HTR-8/SVneo (cell line): ENCODE measurements around the gene HSBP1.

Experiments used
- DNase-seq: peaks from one replicate; pipeline ENCODE4 v3.0.0; 2011; ENCODE audit warnings: low spot score, mixed read lengths; ENCODE audit not compliant: insufficient read length
- FAIRE-seq: peaks from 2 replicates; lab custom pipeline; 2011; peaks lifted over from hg19 to GRCh38; lab: Jason Lieb, UNC

The HSBP1 gene

DNA sequence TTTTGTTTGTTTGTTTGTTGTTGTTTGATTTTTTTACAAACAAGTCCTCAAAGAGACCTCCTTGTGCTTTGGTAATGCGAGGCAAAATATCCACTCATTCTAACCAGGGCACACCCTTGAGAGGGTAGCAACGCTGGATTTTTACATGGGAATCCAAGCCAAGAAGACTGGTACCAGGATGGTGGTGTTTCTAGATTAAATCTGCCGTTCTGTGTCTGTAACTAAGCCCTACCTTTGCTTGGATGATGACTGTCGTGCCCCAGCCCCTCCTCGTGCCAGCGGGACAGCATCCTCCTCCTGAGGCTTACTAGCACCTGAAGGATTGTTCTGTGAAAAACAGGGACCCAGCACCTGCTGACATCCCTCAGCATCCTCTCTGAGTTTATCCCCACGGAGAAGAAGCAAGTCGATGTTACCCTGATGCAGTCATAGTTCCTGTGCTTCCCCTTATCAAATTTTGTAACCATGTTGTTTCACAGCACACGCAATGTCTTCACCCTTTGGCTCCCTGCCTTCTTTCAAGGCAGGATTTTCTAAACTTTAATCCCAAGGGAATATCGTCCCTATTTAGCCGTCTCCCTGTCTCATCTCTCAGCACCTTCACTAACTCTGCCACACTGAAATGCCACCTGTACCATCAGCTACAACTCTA is 5.1 kb upstream of the HSBP1 start:
- FAIRE-seq: no peak
- DNase-seq: no peak

DNA sequence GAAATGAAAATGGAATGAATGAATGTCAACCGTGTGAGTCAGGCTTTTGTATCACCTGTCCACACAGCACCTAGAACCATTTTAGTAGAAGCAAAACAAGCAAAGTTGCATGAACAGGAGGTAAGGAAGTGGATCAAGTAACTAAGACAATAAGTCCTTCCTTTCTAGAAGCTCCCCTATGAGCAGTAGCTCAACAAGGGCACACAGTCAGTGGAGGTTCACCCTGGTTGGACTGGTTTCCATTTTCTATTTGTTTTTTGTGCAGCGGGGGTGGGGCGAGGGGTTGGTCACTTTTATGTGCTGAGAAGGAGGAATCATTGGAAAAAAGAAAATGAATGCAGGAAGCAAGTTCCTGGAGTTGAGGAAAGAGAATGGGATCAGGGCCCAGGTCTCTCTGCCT is 4.0 kb upstream of the HSBP1 start:
- FAIRE-seq (no peak), DNase-seq (no peak)

DNA sequence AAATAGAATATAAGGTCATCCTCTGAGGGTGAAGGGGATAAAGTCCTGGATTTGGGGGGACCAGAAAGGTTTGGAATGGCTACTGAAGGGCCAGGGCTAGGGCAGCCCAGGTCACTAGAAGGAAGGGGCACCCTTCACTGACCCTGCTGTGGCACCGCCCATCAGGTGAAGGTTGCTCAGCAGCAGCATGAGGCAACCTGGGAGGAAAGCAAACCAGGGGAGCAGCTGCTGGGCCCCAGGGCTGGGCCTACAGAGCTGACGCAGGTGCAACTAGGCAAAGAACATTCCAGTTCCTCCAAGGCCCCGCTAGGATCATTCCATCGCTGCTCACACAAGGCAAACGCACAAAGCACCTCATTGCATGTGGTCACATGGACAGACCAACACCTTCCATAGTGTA is 3.4 kb upstream of the HSBP1 start:
- DNase-seq (no peak), FAIRE-seq (no peak)

DNA sequence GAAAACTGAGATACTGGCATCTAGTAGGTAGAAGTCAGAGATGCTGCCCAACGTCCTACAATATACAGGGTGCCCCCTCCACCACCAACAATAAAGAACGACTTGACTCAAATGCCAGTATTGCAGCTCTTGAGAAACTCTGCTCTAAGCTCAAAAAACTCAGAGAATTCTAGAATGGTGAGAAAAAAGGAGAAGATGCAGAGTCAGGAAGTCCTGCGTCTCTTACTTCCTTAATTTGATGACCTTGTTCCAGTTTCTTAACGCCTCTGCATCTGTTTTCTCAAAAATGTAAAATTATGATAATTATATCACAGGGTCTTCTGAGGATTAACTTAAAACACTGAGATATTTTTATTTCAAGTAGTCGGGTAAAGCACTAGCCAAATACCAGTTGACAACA is 1.7 kb upstream of the HSBP1 start:
- FAIRE-seq (no peak), DNase-seq (no peak)

DNA sequence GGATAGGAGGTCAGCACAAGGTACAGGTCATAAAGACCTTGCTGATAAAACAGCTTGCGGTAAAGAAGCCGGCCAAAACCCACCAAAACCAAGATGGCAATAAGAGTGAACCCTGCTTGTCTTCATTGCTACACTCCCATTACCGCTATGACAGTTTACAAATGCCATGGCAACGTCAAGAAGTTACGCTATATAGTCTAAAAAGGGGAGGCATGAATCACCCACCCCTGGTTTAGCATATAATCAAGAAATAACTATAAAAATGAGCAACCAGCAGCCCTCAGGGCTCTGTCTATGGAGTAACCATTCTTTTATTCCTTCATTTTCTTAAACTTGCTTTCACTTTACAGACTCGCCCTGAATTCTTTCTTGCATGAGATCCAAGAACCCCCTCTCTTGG is 1.0 kb upstream of the HSBP1 start:
- no peak for FAIRE-seq

DNA sequence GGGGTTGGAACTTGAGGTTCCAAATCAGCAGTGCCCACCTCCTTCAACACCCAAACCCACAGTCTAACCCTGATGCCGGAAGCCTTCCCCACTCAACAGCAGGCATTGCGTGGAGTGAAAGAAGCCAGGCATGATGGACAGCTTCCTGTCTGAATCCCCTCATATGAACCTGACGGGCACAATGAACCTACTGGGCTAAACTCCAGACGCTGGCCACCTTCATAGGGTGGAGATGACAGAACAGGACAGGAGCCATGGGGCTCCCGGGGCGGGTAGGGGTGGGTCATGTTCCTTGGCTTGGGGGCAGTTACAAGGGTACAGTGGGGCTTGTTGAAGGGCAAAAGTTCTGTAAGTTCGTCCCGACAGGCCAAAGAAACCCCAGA is 460 bp upstream of the HSBP1 start:
- no peak for DNase-seq
- no peak for FAIRE-seq

More for the DNA sequence above, 1.0 kb upstream of the HSBP1 start:
- DNase-seq: no peak

DNA sequence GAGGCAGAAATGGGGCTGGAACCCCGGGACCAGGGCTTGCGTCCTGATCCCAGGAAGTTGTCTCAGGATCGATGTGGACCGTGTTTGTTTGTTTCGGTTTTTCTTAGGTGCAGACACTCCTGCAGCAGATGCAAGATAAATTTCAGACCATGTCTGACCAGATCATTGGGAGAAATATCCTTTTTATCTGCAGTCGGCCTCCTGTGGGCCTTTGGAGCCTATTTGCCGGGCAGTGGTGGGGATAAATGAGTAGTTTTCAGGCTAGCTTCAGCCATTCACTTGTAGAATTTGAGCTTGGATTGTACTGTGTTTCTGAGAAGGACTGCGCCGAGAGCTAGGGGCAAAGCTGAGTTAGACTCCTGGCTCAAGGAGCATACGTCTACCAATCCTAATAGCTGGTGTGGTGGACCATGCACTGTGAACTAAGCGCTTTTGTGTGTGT is 816 bp downstream of the HSBP1 start:
- FAIRE-seq: no peak
- DNase-seq: no peak

DNA sequence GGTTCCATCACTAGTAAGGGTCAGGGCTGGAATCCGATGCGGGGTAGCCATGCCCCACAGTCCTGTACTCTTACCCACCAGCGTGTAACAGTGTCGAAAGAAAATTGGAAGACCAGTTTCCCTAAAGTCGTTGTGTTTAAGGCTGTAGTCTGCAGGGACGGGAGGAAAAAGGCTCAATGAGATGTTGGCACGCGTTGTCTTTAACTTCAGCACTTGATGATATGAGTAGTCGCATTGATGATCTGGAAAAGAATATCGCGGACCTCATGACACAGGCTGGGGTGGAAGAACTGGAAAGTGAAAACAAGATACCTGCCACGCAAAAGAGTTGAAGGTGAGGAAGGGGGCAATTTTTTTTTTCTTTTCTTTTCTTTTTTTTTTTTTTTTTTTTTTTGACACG is 1.3 kb downstream of the HSBP1 start:
- no peak for FAIRE-seq

DNA sequence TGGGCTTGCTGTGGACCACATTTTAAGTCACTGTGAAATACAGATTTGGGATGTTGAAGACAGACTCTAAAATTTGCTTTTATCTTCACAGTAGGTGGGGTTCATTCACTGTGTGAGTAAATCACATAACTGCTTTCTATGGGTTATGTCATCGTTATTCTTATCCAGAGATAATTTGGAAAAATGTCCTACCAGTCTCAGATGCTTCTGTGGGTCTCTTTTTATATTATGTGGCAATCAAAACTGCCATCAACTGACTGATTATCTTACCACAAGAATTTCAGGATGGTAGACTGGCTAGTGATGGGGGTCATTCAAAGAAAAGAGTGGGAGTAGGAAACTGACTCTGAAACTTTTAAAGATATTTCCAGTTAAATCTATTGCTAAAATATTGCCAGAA is 3.1 kb downstream of the HSBP1 start:
- DNase-seq (no peak), FAIRE-seq (no peak)

More for the DNA sequence above, 1.3 kb downstream of the HSBP1 start:
- no peak for DNase-seq

DNA sequence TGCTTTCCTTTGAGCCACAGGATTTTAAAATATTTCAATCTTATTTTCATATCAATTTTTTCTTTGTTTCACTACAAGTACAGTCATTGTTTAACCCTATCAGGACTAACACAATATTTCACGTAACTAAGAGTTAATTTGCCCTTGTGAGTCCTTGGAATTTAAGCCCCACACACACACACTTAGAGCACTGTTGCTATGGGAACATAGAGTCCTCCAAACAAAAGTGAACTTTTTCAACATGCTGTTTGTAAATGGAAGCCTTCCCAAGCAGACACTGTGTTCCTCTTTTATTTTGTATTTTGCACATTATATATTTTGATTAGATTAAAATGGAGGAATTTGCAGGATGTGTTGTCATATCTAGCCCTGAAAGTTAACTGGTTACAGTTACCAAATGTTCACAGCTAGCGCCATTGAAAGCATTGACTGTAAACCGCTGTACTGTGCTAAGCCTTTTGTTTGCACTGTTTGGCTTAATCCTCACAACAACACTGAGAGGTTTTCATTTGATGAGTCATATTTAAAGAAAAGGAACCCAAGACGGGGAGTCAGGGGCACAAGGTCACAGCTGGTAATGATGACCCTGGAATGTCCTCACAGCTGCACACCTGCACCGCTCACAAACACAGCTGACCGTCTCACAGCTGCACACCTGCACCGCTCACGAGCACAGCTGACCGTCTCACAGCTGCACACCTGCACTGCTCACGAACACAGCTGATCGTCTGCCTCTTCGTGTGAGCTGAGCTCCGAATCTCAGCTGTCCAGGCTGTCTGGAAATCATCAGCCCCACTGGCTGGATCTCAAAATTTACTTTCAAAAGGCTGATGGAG is 6.3 kb downstream of the HSBP1 start:
- FAIRE-seq (peak; percentile 91), DNase-seq (no peak)

DNA sequence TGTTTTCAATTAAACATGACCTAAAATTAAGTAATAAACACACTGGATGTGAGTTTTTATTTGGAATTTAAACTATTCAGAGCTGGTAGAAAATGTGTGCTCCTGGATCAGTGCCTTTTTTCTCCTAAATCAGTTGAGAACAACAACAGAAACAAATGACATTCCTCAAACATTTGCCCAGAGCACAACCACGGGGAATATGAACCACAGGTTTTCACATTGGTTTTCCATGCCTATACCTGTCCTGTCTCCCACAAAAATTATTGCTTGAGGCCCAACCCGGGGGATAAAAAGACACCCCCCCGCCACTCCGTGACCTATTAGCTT is 6.8 kb downstream of the HSBP1 start:
- FAIRE-seq (no peak), DNase-seq (no peak)

DNA sequence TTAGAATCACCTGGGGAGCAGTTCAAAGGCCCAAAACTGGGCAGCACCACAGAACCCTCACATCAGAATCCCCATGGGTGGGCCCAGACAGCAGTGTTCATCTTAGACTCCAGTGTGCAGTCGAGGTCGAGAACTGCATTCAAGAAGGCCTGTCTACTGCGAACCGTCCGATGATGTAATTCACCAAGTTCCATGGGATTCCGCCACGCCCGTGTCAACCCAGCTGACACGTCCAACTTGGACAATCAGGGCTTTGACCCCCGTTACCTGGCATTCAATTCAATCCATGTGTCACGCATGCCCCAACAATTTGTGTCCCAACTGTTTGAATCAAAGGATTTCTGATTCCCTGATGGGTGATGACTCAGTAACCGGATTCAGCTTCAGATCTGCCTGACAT is 9.2 kb downstream of the HSBP1 start:
- no peak for DNase-seq
- FAIRE-seq: no peak

DNA sequence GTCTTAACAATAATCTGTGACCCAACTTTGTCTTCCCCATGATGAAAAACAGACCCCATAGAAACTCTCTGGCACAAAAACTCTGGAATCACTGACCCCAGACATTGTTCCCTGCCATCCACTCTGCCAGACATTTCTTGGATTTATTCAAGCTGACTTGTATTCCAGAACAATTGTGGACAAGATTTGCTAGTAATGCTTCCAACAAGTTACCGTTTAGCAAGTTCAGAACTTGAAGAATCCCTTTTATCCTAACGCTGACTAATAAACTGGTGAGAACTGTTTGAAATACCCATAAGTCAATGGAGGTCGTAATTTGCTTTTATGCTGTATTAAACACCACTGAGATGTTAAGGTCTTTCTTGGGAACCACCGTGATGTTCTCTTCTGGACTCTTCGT is 10.5 kb downstream of the HSBP1 start:
- DNase-seq (no peak), FAIRE-seq (no peak)

DNA sequence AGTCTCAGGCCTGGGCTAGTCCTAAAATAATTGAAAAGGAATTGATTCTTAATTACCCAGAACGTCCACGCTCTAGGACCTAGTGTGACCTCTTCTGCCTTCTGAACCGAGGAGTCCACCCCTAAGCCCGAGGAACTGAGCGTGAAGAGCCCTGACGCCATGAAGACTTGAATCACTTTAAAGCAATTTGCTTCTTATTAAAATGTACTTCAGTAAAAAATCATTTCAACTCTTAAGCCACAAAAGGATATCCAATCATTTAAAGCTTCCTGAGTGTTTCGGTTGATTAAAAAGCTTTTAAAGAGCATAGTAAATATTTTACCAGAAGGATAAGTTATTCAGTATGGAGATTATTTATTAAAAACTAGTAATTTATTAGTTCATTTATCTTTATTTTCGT is 11.6 kb downstream of the HSBP1 start:
- FAIRE-seq: no peak
- no peak for DNase-seq

DNA sequence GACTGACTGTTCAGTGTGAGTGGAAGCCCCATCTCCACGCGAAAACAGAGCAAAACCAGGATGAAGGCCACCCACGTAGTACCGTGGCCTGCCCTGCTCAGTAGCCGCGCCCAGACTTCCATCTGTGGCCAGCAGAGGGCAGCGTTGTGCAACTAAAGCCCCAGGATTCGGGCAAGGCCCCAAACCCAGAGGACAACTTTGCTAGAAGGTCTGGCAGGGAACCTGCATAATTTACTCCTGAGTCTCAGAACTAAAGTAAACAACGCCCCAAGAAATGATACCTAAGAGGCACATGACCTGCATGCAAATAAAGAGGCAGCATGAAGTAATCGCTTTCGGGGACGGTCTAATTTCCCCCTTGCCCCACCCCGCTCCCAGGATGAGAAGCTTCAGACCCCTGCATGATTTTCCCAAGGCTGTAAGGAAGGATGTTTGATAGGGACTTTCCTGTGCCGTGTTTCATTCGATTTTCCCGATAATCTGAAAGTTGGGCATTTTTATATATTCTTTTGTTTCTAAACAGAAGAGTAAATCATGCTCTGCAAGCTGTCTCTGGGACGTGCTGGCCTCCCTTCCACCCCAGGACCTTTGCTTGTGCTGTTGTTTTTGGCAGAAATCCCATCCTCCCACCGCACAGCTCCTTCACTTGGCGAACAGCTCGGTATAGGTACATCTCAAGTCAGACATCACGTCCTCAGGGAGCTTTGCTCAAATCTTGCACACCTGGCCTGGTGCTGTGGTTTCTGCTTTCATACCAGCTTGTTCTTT is 18.6 kb downstream of the HSBP1 start:
- DNase-seq (peak; percentile 85), FAIRE-seq (peak; percentile 95)

DNA sequence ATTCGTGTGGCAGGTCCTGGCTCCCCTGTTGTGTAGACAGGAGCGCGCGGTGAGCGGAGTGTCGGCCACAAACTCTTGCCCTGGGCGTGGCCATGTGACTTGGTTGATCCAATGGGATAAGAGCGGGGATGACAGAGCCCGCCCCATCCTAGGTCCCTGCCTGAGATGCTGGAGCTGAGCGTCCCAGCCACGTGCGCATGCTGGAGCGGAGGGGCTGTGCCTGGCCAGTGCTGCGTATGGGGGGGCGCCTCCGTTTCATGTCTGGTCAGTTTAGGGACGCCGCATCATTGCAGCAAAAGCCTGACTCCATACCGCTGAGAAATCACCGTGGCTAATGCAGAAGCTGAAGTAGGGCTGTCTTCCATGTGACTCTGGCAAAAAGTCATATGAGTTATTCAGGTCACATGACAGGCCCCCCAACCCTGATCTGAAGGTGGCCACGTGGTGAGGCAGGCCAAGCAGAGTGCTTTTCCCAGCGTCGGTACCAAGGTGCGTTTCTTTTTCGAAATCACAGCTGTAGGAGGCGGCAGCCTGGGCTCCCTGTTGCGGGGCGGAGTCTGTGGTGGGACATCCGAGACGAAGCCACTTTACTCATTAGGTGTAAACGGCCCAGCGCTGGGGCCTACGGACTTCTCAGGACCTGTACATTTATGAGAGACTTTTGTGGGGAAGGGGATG is 22.5 kb downstream of the HSBP1 start:
- DNase-seq (no peak), FAIRE-seq (no peak)

DNA sequence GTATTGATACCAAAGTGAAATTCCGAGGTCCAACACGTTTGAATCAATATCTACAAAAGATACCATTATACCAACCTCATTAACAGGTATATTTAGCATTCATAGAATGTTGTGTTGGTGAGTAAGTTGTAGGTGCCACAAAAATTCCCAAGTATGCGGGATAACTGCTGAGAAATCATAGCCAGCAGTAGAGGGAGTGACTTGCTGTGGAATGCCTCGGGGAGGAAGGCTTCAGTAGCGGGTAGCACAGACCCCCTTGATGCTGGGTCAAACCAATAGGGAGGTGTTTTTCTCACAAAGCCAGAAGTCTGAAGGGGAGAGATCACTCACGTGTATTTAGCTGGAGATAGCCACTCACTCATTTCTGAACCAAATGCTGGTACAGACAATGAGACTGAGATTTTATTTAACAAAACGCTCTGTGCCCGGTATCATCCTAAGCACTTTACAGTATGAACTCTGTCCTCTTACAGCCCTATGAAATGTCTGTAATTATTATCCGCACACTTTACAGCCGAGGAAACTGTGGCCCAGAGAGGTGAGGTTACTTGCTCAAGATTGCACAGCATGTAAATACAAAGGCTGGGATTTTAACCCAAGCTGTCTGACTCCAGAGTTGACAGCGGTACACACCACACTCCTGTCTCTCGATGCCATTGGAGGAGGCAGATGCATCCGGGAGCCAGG is 23.1 kb downstream of the HSBP1 start:
- no peak for DNase-seq
- no peak for FAIRE-seq

DNA sequence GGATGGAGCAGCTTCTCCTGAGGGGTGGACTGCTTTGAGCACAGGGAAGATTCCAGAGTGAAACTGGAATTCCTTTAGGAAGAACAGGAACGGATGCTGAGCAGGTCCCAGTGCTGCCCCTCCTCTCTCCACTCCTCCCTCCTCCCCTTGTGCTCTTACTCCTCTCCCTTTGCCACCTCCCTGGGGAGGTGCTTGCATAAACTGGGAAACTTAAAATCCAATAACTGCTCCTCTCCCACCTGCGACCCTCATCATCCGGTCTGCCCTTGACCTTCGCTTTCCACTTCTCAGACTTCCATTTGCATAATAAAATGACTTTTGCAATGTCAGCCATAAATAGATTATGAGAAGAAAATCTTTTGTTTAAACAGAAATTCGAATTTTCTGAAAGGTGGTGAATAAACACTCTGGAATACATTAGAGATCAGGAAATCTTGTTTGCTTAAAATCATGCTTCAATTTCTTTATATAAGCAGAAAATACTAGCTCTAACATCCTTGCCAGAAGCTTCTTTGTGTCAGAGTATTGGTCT is 23.7 kb downstream of the HSBP1 start:
- DNase-seq: no peak
- FAIRE-seq: no peak

DNA sequence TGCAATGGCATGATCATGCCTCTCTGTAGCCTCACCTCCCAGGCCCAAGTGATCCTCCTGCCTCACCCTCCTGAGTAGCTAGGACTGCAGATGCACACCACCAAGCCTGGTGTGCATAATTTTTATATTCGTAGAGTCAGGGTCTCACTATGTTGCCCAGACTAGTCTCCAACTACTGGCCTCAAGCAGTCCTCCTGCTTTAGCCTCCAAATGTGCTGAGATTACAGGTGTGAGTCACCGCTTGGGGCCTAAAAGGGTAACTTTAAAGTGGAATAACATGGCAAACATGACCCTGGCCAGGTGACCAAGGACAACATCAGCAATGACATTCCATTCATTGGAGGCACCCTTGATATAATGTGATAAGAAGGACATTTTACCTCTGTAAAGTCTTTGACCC is 26.1 kb downstream of the HSBP1 start:
- DNase-seq: no peak
- FAIRE-seq: peak; percentile 26
